Activated T-helper 1 cell treated with Interleukin-2 at 50 U/mL for 16 hours (primary cell): ENCODE results near the gene CRADD.
"Not testable (repeated sequence)": the region's sequence is repeated elsewhere in the genome, so short reads cannot be mapped to it uniquely, and the experiment has no call there.

Experiments
- DNase-seq: peaks from one replicate; pipeline ENCODE4 v3.0.0-alpha.2; 2020; ENCODE audit warnings: low read depth

The CRADD gene

DNA sequence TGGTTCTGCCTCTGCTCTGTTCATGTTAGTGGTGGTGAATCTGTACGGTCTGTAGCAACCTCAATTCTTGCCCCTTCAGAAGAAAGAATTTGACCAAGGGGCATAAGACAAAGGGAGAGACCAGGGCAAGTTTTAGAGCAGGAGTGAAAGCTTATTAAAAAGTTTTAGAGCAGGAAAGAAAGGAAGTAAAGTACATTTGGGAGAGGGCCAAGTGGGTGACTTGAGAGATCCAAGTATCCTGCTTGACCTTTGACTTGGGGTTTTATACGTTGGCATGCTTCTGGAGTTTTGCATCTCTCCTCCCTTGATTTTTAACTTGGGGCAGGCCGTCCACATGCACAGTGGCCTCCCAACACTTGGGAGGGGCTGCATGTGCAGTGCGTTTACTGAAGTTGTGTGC, 225.0 kb downstream of the CRADD start:
- DNase-seq: no peak

DNA sequence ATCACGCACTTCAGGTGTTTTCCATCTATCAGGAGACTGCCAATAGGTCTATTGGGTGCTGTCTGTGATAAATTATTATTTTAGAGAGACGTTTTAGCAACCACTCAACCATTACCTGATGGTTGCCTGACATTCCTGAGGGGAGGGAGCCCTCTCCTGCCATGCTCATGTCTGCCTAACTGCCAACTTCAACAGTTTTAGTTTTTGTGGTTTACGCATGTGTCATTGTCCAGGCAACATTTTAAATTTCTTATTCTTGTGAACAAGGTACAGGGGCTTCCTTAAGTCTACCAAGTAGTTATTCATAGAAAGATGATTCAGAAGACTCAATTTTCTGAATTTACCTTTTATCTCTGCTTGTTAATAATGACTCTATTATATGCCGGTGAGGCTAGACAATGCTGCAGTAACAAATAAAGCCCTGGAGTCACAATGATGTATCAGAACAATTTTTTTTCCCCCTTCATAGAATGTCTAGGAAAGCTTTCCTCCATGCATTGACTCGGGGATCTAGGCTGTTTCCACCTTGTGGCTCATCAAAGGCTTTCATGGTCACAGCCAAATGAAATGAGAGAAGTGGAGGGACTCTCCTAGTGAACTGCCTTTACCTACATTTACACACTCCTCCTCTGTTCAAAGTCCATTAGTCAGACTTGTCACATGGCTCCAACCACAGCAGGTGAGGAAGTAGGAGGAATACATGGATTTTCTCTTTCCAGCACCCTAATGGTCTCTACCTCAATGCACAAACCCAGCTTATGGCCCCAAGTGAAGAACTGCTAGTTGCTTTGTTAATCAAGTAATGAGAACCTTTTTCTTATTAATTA, 225.8 kb downstream of the CRADD start:
- DNase-seq: no peak

- no peak for DNase-seq
Observed at GRCh38 chr12:93904124-93904523, 226.9 kb downstream of the CRADD start.

DNA sequence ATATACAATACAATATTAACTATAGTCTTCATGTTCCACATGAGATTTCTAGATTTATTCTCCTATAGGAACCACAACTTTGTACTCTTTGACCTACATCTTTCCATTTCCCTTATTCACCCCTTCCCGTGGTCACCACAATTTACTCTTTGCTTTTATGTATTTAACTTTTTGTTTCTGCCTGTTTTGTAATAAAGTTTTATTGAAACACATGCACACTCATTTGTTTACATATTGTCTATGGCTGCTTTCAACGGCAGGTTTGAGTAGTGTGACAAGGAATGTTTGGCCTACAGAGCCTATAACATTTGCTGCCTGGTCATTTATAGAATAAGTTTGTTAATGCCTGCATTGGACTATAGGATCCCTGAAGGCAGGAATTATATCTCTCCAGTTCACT, 231.1 kb downstream of the CRADD start:
- no peak for DNase-seq

DNA sequence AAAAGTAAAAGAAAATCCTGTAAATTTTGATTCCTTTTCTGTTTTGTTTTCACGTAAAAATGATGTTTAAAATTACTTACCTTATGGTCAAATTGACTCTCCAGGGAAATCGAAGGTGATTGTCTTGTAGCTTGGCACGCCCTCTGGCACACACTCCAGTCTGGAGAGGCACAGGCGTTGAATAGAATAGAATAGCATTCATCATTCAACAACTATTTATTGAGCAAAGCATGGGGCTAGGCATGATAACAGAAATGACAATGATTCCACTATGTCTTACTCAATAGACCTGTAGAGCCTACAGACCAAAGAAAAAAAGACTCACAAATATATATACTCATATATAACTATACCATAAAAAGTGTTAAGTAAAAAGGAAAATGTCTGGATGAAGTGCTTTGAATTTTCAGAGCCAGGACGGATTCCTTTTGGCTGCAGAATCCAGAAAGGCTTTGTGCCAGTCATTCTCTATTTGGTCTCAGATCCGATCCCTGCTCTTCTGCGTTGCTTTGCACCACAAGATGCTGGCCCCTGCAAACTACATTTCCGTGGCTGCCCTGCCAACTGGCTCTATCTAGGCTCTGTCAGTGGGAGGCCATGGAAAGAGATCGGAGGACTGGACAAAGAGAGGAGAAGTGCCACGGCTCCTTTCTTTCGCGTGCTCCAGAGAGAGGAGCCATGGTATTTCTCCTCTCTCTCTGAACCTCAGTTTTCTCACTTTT, 231.8 kb downstream of the CRADD start:
- DNase-seq: no peak

GRCh38 chr12:93911396-93911795, 234.2 kb downstream of the CRADD start:
- DNase-seq: no peak

GRCh38 chr12:93912086-93912733, 235.0 kb downstream of the CRADD start:
- DNase-seq: no peak

DNA sequence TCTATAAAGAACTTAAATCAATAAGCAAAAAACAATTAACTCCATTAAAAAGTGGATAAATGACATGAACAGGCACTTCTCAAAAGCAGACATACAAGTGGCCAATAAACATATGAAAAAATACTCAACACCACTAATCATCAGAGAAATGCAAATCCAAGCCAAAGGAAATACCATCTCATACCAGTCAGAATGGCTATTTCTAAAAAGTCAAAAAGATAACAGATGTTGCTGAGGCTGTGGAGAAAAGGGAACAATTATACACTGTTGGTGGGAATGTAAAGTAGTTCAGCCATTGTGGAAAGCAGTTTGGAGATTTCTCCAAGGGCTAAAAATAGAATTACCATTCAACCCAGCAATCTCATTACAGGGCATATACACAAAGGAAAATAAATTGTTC, 236.7 kb downstream of the CRADD start:
- DNase-seq: no peak

DNA sequence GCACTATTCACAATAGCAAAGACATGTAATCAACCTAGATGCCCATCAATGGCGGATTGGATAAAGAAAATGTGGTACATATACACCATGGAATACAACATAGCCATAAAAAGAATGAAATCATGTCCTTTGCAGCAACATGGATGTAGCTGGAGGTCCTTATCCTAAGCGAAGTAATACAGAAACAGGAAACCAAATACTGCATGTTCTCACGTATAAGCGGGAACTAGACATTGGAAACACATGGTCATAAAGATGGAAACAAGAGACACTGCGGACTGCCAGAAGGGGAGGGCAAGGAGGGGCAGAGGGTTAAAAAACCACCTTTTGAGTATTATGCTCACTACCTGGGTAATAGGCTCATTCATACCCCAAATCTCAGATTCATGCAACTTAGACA, 237.1 kb downstream of the CRADD start:
- DNase-seq: no peak

- no peak for DNase-seq
Observed at GRCh38 chr12:93915411-93915810, 238.2 kb downstream of the CRADD start.

GRCh38 chr12:93916402-93916801, 239.2 kb downstream of the CRADD start:
- no peak for DNase-seq

DNA sequence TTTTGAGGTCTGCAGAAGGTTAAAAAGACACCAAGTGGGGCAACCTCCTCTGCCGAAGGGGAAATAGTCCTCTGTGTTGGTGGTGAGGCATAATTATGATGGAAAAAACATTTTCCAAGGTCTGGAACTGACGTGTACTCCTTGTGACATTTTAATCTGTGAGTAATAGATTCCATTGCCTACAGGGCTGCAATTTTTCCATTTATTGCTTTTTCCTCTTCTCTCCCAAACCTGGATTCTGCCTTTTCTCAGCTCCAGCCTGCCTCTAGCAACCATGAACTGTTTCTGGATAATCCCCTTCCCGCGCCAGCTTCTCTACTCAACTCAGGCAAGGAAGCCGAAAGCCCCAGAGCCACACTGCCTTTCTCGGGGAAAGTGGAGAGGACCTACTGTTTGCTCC, 241.1 kb downstream of the CRADD start:
- DNase-seq: no peak

DNA sequence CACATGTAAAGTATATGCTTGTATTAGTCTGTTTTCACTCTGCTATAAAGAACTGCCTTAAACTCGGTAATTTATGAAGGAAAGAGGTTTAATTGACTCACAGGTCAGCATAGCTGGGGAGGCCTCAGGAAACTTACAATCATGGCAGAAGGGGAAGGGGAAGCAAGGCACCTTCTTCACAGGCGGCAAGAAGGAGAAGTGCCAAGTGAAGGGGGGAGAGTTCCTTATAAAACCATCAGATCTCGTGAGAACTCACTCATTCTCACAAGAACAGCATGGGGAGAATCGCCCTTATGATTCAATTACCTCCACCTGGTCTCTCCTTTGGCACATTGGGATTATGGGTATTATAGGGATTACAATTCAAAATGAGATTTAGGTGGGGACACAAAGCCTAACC, 241.7 kb downstream of the CRADD start:
- DNase-seq: no peak

GRCh38 chr12:93921521-93921920, 244.3 kb downstream of the CRADD start:
- DNase-seq: no peak

GRCh38 chr12:93922583-93923006, 245.4 kb downstream of the CRADD start:
- no peak for DNase-seq

DNA sequence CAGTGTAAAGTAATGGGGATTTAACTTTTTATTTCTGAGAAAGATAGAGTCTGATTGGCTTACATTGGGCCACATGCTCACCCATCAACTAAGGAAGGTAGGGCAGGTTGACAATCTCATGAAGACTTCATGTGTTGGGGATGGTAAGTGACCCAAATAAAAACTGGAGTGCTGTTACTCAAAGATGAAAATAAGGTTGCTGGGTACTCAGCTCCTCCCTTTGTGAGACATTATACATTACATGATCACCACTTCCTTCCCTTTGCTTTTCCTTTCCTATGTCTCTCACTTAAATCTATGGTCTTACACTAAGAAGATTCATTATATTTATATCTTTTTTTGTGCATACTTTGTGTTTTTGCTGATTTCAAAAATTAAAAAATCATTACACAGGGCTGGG, 247.2 kb downstream of the CRADD start:
- no peak for DNase-seq

- no peak for DNase-seq
Observed at GRCh38 chr12:93925585-93926205, 248.5 kb downstream of the CRADD start.

DNA sequence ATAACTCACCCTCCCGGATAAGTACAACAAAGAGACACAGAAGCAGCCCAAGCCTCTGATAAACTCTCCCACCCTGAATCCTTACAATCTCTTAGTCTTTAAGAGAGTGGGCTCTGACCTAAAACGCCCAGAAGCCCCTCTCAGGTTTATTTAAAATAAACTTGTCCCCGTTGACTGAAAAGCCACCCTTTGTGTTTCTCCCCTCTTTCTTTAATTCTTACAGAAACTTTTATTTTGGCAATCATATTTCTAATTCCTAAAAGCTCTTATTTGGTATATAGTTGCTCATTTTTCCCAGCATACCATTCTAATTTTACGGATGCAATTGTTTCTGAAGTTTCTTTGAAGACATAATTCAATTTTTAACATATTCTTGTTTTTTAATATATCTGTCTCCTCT, 249.1 kb downstream of the CRADD start:
- no peak for DNase-seq

DNA sequence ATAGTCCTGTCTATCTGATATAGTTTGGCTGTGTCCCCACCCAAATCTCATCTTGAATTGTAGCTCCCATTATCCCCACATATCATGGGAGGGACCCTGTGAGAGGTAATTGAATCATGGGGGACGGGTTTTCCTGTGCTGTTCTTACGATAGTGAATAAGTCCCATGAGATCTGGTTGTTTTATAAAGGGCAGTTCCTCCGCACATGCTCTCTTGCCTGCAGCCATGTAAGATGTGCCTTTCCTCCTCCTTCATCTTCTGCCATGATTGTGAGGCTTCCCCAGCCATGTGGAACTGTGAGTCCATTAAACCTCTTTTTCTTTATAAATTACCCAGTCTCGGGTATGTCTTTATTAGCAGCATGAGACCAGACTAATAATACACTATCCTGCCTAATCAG, 251.9 kb downstream of the CRADD start:
- not testable (repeated sequence) for DNase-seq

DNA sequence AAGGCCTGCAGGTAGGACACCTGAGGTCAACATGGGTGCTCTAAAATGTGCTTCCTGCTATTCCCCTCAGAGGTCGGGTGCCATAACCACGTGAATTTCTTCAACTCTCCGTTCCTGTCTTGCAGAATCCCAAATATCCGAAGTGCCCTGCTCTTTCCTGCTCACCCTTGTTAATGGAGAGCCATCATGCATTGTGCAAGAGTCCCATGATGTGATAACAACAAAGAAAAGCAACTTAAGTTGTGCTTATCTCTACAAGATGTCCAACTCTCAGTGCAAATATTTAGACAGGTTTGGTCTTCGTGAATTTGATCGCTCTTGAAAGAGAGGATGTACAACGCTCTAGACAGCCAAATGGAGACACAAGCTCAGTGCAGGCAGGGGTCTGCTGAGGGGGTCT, 260.6 kb downstream of the CRADD start:
- no peak for DNase-seq

- DNase-seq: no peak
Observed at GRCh38 chr12:93938317-93938716, 261.1 kb downstream of the CRADD start.

DNA sequence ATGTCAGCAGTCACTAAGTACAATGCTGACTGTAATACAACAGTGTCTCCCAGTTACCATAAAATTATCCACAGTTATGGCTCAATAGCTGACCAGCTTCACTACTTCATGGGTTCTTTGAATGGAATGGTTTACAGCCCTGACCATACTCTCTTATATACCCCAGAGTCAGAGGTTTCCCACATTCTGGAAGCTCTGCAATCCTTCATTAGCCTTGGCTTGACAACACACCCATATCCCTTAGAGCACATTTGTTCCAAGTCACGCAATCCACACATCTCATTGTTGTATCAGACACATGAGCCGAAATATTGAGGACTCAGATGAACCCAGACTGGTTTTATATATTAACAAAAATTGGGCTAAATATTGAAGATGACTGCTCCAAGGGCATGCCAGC, 261.8 kb downstream of the CRADD start:
- DNase-seq: no peak
